Mesenteric fat pad (tissue), 1 donor: ENCODE results near the gene MBD3L5. TPM values are rescaled to one million over a fixed set of nuclear protein-coding genes. Genes with fewer than 3 reads are reported as not detected.
"Not testable (repeated sequence)": the region's sequence is repeated elsewhere in the genome, so short reads cannot be mapped to it uniquely, and the experiment has no call there.

ENCODE experiments used
- DNase-seq: peaks from one replicate; pipeline ENCODE4 v3.0.0-alpha.2; 2020; ENCODE audit warnings: low spot score
- long read RNA-seq: library from polyadenylated mRNA; unstranded; transcript quantifications from one replicate; pipeline ENCODE4 v2.0.0, GENCODE V29; 2020
- total RNA-seq: library from RNA; stranded (reverse); fragmentation: NEBNext Ultra II Directional; extraction: Animal tissue kit (Norgen Biotek cat#: 25700); gene quantifications from one replicate; pipeline ENCODE4 v1.2.1, GENCODE V29; 2021
- donor health status: DM: yes; HTN: yes; CAD: no.

The MBD3L5 gene
- total RNA-seq, result not detected
- long read RNA-seq, result 0 reads

DNA sequence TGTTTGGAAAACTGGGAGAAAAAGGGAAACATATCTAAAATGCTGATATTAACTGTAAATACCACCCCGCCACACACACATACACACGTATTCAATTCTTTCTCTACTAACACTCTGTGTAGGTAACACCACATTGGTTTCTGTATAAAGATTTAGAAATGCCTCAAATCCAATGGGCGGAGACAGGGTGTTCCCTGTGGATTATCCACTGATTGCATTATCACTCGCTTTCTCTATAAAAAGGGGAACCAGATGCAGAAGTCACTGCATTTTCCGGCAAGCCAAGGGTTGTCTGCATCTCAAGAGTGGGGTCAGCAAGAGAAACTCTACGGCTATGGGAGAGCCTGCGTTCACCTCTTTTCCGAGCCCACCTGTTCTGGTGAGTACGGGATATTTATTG lies at the start of gene MBD3L5:
MBD3L5 (plus strand) TSS at position 301 of the 400 bp plus-strand sequence; CDS start at position 335, 34 bp downstream.
- DNase-seq, result not testable (repeated sequence)

DNA sequence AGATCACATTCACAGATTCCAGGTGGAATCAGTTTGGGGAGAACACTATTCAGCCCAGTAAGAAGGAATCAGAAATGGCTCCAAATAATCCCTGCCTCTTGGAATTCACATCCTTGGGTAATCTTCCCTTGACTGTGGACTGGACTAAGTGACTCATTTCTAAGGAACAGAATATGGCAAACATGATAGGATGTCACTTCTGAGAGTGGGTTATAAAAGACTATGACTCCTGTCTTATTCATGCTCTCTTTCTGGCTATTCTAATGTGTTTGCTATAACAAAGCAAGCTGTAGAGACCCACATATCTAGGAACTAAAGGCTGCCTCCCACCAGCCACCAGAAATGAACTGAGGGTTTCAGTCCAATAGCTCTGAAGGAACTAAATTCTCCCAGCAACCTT lies 46.9 kb upstream of the MBD3L5 start:
- no peak for DNase-seq

DNA sequence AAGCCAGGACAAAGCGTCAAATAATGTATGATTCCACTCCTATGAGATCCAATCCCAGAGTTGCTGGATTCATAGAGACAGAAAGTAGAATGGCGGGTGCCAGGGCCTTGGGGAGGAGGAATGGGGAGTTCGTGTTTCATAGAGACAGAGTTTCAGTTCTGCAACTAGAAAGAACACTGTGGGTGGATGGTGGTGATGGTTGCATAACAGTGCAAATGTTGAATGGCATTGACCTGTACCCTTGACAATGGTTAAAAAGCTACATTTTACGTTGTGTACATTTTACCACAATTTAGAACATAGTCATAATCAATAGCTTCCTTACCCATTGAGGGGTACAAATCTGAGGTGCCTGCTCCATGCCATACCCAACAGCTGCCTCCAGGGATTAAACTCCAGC lies 42.5 kb upstream of the MBD3L5 start:
- no peak for DNase-seq

DNA sequence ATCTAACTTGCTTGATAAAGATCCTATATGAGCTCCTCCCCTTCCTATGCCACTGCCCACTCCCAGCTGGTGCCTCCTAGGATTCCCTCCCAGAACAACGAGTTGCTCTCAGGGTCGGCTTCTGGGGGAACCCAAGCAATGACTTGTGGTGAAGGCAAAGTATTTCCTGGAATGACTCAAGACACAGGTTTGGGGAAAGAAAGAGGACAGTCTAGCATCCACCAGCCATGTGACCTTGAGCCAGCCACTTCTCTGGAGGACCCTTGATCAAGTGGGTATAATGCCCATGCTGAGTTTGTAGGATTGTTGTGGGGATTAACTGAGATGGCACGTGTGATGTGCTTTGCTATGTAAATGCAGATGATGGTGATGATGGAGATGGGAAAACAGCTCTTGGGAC lies 42.1 kb upstream of the MBD3L5 start:
- DNase-seq, result no peak

DNA sequence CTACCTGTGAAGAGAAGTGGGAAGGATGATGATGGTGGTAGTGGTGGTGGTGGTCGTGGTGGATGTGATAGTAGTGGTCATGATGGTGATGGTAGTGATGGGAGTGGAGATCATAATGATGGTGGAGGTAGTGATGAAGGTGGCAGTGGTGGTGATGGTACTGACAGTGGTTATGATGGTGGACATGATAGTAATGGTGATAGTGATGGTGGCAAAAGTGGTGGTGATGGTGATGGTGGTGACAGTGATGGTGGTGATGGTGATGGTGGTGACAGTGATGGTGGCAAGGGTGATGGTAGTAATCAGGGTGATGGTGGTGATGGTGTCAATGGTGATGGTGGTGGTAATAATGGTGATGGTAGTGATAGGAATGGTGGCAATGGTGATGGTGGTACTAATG lies 35.3 kb upstream of the MBD3L5 start:
- no peak for DNase-seq

DNA sequence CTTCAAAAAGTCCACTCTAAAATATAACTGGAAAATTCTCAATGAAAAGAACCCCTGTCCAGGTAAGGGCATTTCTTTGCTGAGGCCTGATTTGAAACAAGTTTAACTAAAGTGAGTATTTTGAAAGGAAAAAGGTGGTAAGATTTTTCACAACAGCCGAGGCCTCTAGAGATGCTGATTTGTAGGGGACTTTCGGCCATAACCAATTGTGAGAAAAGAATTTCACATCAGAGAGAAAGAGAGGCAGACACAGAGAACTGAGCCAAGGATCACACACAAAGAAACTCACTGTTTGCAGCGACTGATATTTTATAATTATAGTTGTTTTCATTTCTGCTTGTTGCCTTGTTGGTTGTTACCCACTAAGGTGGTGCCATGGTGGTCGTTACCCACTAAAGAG lies 33.6 kb upstream of the MBD3L5 start:
- no peak for DNase-seq

DNA sequence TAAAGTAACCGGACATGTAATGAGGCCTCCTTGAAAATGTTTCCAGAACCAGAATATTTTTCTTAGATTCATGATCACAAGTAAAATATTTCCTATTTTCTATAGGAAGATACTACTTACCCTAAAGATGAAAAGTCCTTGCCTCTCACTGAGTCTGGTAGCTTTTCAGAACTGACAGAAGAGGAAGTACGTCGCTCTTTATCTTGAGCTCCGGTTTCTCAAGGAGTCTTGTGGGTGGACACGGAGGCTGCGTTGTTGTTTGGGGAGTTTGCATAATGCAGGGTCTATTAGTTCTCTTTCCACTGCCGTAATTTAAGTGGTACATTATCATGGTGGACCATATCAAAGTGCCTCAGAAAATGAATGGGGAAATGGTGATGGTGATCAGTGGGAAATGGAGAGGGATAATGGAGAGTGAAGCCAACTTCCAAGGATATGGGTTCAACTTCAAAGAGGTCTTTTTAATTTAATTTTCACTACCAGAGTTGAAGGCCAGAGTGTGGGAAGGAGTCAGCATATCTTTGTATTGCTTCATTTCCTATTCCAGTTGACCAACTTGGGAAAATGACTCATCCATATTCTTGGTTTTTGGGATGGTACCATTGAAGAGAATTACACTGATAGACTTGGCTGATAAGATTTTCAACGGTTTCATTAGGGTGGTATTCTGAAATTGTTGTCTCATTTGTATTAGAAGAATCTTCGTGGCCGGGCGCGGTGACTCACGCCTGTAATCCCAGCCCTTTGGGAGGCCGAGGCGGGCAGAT lies 32.5 kb upstream of the MBD3L5 start:
- DNase-seq, result no peak

DNA sequence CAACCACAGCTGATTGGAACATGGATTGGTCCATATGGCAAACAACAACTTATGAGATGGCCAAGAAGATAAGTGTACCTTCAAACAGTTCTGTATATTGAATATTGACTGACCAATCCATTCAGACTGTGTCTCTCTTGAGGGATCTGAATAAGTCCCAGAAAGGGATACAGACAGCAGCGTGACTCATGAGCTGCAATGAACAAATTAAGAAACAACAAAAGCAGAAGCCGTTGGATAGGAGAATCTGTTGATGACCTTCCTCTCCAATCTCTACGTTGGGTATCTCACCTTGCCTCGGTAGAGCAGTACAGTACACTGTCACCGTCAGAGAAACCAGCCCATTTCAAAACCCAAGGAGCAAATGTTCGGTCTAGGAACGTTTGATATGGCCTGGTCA lies 30.4 kb upstream of the MBD3L5 start:
- DNase-seq, result no peak

DNA sequence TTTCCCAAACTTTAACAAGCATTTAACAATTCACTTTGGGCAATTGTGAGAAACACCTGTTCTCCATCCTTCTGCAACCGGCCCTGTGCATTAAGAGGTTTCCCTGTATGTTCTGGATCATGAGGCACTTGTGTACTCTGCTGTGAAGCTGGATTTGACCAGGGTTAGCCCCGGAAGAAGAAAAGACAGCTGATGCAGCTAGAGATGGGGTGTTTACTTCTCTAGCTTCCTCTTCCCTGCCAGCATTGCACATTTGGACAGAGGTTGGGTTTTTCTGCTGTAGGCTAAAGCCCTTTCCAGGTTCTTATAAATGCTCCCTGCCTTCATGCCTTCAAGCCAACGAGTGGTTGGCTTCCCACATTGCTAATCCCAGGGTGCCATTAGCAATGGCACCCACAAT lies 30.0 kb upstream of the MBD3L5 start:
- no peak for DNase-seq

DNA sequence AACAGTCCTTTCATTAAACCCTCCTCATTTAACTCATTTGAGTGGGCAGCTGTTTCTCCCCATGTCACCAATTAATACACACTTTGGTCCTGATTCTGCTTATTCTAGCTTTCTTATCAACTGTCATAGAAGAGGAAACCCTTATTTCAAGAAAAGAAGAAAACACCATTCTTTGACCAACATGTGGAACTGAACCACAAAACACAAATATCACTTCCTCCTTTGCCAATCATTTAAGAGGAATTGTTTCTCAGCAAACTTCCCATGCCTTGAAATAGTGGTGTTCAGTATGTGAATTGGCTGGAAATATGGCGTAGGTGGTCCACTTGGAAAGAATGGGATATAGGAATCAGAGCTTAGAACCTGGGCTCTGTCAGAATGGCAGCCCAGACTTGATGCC lies 29.6 kb upstream of the MBD3L5 start:
- no peak for DNase-seq

DNA sequence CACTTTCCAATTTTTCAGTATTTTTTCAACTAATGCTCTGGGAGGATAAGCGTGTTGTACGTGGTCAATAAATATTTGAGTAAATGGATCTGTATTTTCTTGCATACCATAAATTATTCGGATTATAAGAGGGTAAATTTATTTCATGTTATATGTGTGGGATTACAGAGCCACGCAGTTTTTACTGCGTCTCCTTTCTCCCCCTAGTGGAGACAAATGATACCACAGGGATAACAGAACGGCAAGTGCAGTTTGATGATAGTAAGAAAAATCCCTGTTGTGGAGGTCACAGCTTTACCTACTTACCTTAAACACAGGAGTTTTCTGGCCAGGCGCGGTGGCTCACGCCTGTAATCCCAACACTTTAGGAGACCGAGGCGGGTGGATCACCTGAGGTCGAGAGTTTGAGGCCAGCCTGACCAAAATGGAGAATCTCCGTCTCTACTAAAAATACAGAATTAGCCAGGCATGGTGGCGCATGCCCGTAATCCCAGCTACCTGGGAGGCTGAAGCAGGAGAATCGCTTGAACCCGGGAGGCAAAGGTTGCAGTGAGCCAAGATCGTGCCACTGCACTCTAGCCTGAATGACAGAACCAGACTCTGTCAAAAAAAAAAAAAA lies 26.0 kb upstream of the MBD3L5 start:
- no peak for DNase-seq

DNA sequence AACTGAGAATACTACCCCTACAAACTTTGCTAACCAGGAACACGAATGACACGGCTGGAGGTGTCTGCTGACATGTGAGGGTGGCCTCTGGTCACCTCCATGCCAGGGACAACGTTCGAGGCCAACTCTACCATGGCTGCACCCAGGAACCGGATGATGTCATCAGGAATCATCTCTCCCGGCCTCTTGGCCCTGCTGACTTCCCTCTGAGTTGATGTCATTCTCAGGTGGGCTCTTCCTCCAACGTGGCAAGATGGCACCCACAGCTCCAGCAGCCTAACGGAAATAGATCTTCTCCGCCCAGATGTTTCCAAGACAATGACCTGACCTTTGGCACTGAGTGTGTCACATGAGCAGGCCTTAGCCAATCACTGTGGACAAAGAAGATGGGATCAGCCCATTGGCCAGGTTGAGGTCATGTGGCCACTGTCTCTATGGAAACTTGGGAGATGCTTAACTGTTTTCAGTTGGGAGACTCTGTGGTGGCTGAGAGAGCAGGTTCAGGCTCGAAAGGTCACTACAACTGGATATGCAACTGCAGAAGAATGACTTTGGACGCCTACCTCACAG lies 24.2 kb upstream of the MBD3L5 start:
- DNase-seq, result no peak

DNA sequence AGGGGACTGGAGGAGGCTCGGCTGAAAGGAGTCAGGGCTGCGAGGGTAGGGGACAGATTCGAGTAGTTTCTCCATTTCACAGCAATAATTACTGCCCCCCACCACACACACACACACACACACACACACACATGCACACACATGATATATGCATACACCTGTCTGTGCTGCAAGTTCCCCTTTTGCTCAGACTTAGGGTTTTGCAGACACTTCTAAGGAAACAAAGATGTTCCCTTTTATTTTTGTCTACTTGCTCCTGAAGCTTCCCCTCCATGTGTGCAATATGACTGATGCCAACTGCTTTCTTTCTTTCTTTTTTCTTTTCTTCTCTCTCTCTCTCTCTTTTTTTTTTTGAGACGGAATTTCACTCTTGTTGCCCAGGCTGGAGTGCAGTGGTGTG lies 22.5 kb upstream of the MBD3L5 start:
- no peak for DNase-seq

DNA sequence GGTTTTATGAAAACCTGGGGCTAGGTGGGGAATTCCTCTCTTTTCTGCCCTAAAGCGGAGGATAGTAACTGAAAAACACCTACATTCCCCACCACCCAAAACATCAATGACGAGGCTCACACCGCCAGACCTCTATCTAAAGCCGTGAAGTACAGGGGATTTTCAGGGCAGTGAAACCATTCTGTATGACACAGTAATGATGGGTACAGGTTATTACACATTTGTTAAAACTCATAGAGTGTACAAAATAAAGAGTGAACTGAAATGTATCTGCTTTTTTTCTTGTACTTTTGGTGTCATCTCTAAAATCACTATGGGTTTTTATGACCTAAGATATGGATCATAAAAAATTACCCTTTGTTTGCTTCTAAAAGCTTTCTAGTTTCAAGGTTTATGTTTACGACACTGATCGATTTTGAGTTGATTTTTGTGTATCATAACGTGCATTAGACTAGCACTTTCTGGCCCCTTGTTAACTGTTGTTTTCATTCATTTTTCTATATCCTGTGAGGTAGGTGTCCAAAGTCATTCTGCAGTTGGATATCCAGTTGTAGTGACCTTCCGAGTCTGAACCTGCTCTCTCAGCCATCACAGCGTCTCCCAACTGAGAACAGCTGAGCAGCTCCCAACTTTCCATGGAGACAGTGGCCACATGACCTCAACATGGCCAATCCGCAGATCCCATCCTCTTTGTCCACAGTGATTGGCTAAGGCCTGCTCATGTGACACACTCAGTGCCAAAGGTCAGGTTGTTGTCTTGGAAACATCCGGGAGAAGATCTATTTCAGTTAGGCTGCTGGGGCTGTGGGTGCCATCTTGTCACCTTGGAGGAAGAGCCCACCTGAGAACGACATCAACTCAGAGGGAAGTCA lies 19.4 kb upstream of the MBD3L5 start:
- no peak for DNase-seq

DNA sequence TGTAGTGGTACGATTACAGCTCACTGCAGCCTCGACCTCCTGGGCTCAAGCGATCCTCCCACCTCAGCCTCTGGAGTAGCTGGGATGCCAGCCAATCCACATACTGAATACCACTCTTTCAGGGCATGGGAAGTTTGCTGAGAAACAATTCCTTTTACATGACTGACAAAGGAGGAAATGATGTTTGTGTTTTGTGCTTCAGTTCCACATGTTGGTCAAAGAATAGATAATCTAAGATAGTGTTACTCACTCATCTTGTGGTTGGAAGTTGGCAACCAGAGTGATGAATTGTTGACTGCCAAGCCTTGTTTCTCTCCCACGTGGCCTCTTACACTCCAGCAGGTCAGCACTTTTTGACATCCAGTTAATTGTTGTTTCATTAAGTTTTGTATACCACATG lies 16.7 kb upstream of the MBD3L5 start:
- no peak for DNase-seq

DNA sequence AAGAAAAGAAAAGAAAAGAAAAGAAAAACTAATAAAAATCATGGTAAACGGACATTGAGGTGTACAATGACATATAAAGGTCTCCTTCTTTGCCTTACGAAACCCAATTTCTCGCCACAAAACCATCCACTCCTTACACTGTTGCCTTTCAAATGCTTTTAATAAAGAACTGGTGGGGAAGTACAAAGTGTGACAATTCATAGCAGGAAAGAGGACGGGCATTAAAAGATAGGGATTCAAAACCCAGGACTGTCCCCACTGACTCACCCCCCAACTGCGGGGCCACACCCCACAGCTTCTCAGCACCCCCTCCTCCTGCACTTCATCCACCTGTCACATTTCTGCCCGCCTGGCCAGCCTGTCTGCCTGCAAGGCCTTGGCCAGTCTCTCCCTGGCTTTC lies 11.6 kb upstream of the MBD3L5 start:
- DNase-seq, result no peak

DNA sequence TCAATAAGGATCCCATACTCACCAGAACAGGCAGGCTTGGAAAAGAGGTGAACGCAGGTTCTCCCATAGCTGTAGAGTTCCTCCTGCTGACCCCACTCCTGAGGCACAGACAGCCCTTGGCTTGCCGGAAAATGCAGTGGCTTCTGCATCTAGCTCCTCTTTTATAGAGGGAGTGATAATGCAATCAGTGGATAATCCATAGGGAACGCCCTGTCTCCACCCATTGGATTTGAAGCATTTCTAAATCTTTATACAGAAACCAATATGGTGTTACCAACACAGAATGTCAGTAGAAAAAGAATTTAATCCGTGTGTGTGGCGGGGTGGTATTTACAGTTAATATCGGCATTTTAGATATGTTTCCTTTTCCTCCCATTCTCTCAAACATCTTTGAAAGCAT lies 9.0 kb upstream of the MBD3L5 start, which contains the start of gene MBD3L2B:
MBD3L2B (minus strand) TSS at position 101 of the 400 bp plus-strand sequence; CDS start at position 67, 34 bp downstream.
- not testable (repeated sequence) for DNase-seq

DNA sequence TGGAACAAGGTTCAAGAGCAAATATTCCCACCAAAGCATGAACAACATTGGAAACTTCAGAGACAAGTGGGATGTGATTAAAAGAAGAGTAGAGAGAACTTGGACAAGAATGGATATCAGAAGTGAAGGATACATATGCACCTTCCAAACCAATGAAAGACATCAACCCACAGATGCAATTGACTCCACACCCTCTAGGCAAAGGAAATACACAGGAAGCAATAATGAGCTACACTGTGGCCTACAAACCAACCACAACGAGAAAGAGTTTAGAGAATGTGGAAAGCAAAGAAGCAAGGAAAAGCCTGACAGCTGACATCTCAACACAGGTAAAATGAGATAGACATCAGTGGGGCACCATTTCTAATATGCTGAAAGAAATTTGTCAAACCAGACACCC lies 1.6 kb upstream of the MBD3L5 start:
- DNase-seq, result not testable (repeated sequence)

DNA sequence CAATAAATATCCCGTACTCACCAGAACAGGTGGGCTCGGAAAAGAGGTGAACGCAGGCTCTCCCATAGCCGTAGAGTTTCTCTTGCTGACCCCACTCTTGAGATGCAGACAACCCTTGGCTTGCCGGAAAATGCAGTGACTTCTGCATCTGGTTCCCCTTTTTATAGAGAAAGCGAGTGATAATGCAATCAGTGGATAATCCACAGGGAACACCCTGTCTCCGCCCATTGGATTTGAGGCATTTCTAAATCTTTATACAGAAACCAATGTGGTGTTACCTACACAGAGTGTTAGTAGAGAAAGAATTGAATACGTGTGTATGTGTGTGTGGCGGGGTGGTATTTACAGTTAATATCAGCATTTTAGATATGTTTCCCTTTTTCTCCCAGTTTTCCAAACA lies 9.7 kb downstream of the MBD3L5 start, which contains the start of gene MBD3L4:
MBD3L4 (minus strand) TSS at position 101 of the 400 bp plus-strand sequence; CDS start at position 66, 35 bp downstream.
- DNase-seq, result not testable (repeated sequence)

DNA sequence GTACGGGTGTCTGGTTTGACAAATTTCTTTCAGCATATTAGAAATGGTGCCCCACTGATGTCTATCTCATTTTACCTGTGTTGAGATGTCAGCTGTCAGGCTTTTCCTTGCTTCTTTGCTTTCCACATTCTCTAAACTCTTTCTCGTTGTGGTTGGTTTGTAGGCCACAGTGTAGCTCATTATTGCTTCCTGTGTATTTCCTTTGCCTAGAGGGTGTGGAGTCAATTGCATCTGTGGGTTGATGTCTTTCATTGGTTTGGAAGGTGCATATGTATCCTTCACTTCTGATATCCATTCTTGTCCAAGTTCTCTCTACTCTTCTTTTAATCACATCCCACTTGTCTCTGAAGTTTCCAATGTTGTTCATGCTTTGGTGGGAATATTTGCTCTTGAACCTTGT lies 11.2 kb downstream of the MBD3L5 start:
- not testable (repeated sequence) for DNase-seq

DNA sequence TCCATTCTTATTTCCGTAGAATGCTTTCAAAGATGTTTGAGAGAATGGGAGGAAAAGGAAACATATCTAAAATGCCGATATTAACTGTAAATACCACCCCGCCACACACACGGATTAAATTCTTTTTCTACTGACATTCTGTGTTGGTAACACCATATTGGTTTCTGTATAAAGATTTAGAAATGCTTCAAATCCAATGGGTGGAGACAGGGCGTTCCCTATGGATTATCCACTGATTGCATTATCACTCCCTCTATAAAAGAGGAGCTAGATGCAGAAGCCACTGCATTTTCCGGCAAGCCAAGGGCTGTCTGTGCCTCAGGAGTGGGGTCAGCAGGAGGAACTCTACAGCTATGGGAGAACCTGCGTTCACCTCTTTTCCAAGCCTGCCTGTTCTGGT lies 18.6 kb downstream of the MBD3L5 start, which contains the start of gene MBD3L2:
MBD3L2 (plus strand) TSS at position 301 of the 400 bp plus-strand sequence; CDS start at position 354, 53 bp downstream.
- DNase-seq, result not testable (repeated sequence)
